CD4-positive, CD25-positive, alpha-beta regulatory T cell (primary cell): Measurements from ENCODE around the gene TTC8. TPM values are rescaled to one million over a fixed set of nuclear protein-coding genes. Genes with fewer than 3 reads are reported as not detected.
A peak's percentile ranks its signal among the peaks of the same experiment; 100 is the strongest.

Source experiments
- ATAC-seq, 2 donors: fragments of 150-1000 bp; cut with Tn5 transposase; one replicate each; pipeline ENCODE4 v1.10.0; 2021; ENCODE audit warnings: low read depth in 2 of 2, moderate number of reproducible peaks in 2 of 2, moderate library complexity in 1 of 2
- DNase-seq, 3 donors: peaks; one replicate each; pipeline versions ENCODE4 v3.0.0 to v3.0.0-alpha.2; 2012 to 2022; ENCODE audit warnings: mixed read lengths in 1 of 3
- H3K27ac ChIP-seq: one replicate; pipeline ENCODE4 v1.7.0; 2013; ENCODE audit warnings: mild to moderate bottlenecking, low read length; ENCODE audit not compliant: insufficient read depth, poor library complexity, severe bottlenecking
- H3K27me3 ChIP-seq: one replicate; pipeline ENCODE4 v1.7.0; 2013; ENCODE audit warnings: low read length; ENCODE audit not compliant: control insufficient read depth, insufficient read depth
- H3K36me3 ChIP-seq: one replicate; pipeline ENCODE4 v1.7.0; 2013; ENCODE audit warnings: mild to moderate bottlenecking, low read length, moderate library complexity; ENCODE audit not compliant: control insufficient read depth, insufficient read depth
- H3K4me1 ChIP-seq: 2 replicates; pipeline ENCODE4 v1.7.0; 2013; ENCODE audit warnings: mild to moderate bottlenecking, low read length; ENCODE audit not compliant: insufficient read depth, control insufficient read depth, poor library complexity, severe bottlenecking
- H3K4me3 ChIP-seq: one replicate; pipeline ENCODE4 v1.7.0; 2013; ENCODE audit warnings: low read depth, mild to moderate bottlenecking, low read length, moderate library complexity
- H3K9me3 ChIP-seq, 2 experiments: 1 replicate in 1 of 2; 2 replicates in 1 of 2; pipeline ENCODE4 v1.7.0; 2013; ENCODE audit warnings: low read length in 2 of 2, mild to moderate bottlenecking in 1 of 2, moderate library complexity in 1 of 2; ENCODE audit not compliant: control insufficient read depth in 2 of 2
- H3K27ac Mint-ChIP-seq, 3 donors: one replicate each; pipeline ENCODE4 v1.8.0; 2020 to 2022; ENCODE audit warnings: mild to moderate bottlenecking in 3 of 3, mixed read lengths in 3 of 3, moderate library complexity in 2 of 3
- H3K27me3 Mint-ChIP-seq: one replicate; pipeline ENCODE4 v1.8.0; 2022; ENCODE audit warnings: mild to moderate bottlenecking, mixed read lengths
- H3K36me3 Mint-ChIP-seq: one replicate; pipeline ENCODE4 v1.8.0; 2020; ENCODE audit warnings: mixed read lengths
- H3K4me1 Mint-ChIP-seq, 4 donors: one replicate each; pipeline ENCODE4 v1.8.0; 2020 to 2022; ENCODE audit warnings: mixed read lengths in 4 of 4, mild to moderate bottlenecking in 1 of 4
- H3K4me3 Mint-ChIP-seq, 4 donors: one replicate each; pipeline ENCODE4 v1.8.0; 2020 to 2022; ENCODE audit warnings: mild to moderate bottlenecking in 4 of 4, mixed read lengths in 4 of 4, moderate library complexity in 3 of 4
- H3K9me3 Mint-ChIP-seq, 7 donors: one replicate each; pipeline ENCODE4 v1.8.0; 2020 to 2022; ENCODE audit warnings: mixed read lengths in 7 of 7, mild to moderate bottlenecking in 3 of 7, moderate library complexity in 2 of 7
- polyA plus RNA-seq, 4 donors: library from polyadenylated mRNA; unstranded; fragments of 300-500 nt; fragmentation: Illumina TruSeq; gene quantifications; one replicate each; pipeline ENCODE4 v1.2.3, GENCODE V29; 2021
- total RNA-seq: library from RNA; stranded (reverse); gene quantifications from one replicate; pipeline ENCODE4 v1.2.3, GENCODE V29; 2022

Gene TTC8
- total and polyA plus RNA-seq, 5 donors from 2014 or later: 0.63 to 2.0 (median 0.79) TPM; not detected in 1

DNA sequence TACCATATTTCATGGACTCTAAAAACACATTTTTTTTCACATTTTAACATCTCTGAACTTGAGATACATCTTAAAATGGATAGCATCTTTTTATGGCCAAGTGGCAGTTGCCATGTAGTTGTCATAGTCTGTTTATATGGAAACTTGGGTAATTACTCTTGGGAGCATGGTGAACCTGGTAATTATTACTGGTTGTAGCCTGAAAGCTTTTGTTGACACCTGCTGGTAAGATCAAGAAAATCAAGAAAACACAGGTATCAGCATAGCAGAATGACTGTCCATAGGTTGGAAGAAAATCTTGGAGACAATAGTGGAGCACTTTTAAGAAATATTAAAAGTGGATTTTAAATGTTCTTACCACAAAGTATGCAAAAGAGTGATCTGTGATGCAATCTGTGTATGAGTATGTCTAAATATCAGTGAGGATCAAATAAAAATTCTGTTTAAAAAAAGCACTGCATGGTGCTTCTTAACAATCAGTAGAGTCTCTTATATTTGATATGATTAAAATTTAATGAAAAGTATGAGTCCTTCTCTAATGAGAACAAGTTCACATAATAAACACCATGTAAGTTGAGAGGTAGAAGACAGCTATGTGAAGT lies 44.2 kb downstream of the TTC8 start:
- Histone ChIP-seq H3K27ac (no peak overlapping the region), H3K4me3 (no peak overlapping the region), H3K27me3 (no peaks in the 10 kb centered on the region), H3K36me3 (no peaks in the 10 kb centered on the region), H3K9me3 (no peaks in the 10 kb centered on the region), H3K4me1 (no peaks in the 10 kb centered on the region)
- H3K27me3 Mint-ChIP-seq: peaks cover 6% of the 10 kb centered on the region
- ATAC-seq: no peak
- peak in 2 of 3 donors; percentile 8 to 23 for DNase-seq
- no peak overlapping the region for H3K27ac Mint-ChIP-seq
- H3K4me1 Mint-ChIP-seq: no peaks in the 10 kb centered on the region
- H3K36me3 Mint-ChIP-seq: no peaks in the 10 kb centered on the region
- no peak overlapping the region for H3K4me3 Mint-ChIP-seq
- peaks cover 0 to 2% (median 0%) of the 10 kb centered on the region in 7 donors for H3K9me3 Mint-ChIP-seq

DNA sequence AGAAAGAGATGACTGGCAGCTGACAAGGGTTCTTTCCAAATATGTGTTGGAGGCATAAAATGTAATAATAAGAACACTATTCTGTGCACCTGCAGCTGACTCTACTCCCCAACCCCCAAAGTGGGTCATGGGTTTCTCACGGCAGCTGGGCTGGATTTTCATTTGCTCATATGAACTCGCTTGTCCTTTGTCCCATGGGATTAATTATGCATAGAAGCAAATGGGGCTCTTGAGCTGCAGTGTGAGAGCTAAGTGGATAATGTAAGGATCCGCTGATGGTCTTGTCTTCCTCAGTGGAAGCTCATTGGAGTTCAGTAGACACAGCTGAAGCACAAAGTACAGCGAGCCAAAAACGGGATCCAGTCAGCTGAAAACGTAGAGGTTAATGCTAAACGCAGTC lies 46.3 kb downstream of the TTC8 start:
- Histone ChIP-seq H3K27ac (no peak overlapping the region), H3K9me3 (no peaks in the 10 kb centered on the region), H3K27me3 (no peaks in the 10 kb centered on the region), H3K36me3 (no peaks in the 10 kb centered on the region), H3K4me1 (no peaks in the 10 kb centered on the region), H3K4me3 (no peak overlapping the region)
- Mint-ChIP-seq H3K27ac (no peak overlapping the region), H3K36me3 (no peaks in the 10 kb centered on the region), H3K4me3 (no peak overlapping the region), H3K27me3 (peaks cover 6% of the 10 kb centered on the region), H3K9me3 (peaks cover 0 to 2% (median 0%) of the 10 kb centered on the region in 7 donors), H3K4me1 (no peaks in the 10 kb centered on the region)
- DNase-seq (no peak), ATAC-seq (no peak)

GRCh38 chr14:88871429-88871828 lies 47.0 kb downstream of the TTC8 start:
- no peaks in the 10 kb centered on the region for H3K4me1 ChIP-seq
- no peaks in the 10 kb centered on the region for H3K9me3 ChIP-seq
- H3K27me3 Mint-ChIP-seq: peaks cover 4% of the 10 kb centered on the region
- DNase-seq (no peak), ATAC-seq (no peak)
- no peak overlapping the region for H3K4me3 ChIP-seq
- no peak overlapping the region for H3K4me3 Mint-ChIP-seq
- H3K36me3 Mint-ChIP-seq: no peaks in the 10 kb centered on the region
- peaks cover 0 to 2% (median 0%) of the 10 kb centered on the region in 7 donors for H3K9me3 Mint-ChIP-seq
- H3K27ac Mint-ChIP-seq: no peak overlapping the region
- no peak overlapping the region for H3K27ac ChIP-seq
- no peaks in the 10 kb centered on the region for H3K36me3 ChIP-seq
- H3K4me1 Mint-ChIP-seq: no peaks in the 10 kb centered on the region
- no peaks in the 10 kb centered on the region for H3K27me3 ChIP-seq

DNA sequence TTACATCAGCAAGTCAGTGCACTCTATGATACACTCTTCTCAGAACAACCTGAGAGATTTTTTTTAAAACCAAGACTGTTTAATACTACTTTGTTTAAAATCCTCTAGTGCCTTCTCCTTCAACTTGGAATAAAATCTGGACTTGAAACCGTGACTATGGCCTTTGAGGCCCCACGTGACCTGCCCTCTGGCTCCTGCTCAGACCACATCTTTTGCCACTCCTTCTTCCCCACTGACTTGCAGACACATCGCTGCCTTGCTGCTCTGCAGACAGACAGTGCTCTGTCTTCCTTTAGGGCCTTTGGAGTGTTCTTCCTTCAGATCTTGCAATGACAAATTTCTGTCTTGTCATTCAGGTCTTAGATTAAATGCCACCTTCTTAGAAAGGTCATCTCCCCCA lies 48.5 kb downstream of the TTC8 start:
- ATAC-seq (no peak), DNase-seq (no peak)
- Mint-ChIP-seq H3K36me3 (no peaks in the 10 kb centered on the region), H3K27me3 (no peaks in the 10 kb centered on the region), H3K4me3 (no peak overlapping the region), H3K27ac (no peak overlapping the region), H3K4me1 (no peaks in the 10 kb centered on the region), H3K9me3 (peaks cover 0 to 2% (median 0%) of the 10 kb centered on the region in 7 donors)
- H3K27me3 ChIP-seq: no peaks in the 10 kb centered on the region
- H3K4me3 ChIP-seq: no peak overlapping the region
- H3K4me1 ChIP-seq: no peaks in the 10 kb centered on the region
- no peaks in the 10 kb centered on the region for H3K9me3 ChIP-seq
- H3K36me3 ChIP-seq: no peaks in the 10 kb centered on the region
- H3K27ac ChIP-seq: no peak overlapping the region

- Mint-ChIP-seq H3K36me3 (peaks cover 4% of the 10 kb centered on the region), H3K27me3 (no peaks in the 10 kb centered on the region), H3K4me3 (no peak overlapping the region), H3K4me1 (no peaks in the 10 kb centered on the region), H3K9me3 (peaks cover 0 to 13% (median 8%) of the 10 kb centered on the region in 7 donors), H3K27ac (no peak overlapping the region)
- H3K9me3 ChIP-seq: peaks cover 0 to 10% of the 10 kb centered on the region in 2 experiments
- H3K4me1 ChIP-seq: no peaks in the 10 kb centered on the region
- no peak overlapping the region for H3K27ac ChIP-seq
- no peaks in the 10 kb centered on the region for H3K27me3 ChIP-seq
- ATAC-seq (no peak), DNase-seq (no peak)
- no peak overlapping the region for H3K4me3 ChIP-seq
- no peaks in the 10 kb centered on the region for H3K36me3 ChIP-seq
Observed at GRCh38 chr14:88877192-88877591, 52.7 kb downstream of the TTC8 start.

- Histone ChIP-seq H3K27me3 (no peaks in the 10 kb centered on the region), H3K36me3 (no peaks in the 10 kb centered on the region), H3K9me3 (peaks cover 0 to 16% of the 10 kb centered on the region in 2 experiments), H3K4me3 (no peak overlapping the region), H3K4me1 (no peaks in the 10 kb centered on the region), H3K27ac (no peak overlapping the region)
- peaks cover 4% of the 10 kb centered on the region for H3K36me3 Mint-ChIP-seq
- ATAC-seq (no peak), DNase-seq (no peak)
- peaks cover 0 to 27% (median 8%) of the 10 kb centered on the region in 7 donors for H3K9me3 Mint-ChIP-seq
- H3K27me3 Mint-ChIP-seq: peaks cover 4% of the 10 kb centered on the region
- H3K4me1 Mint-ChIP-seq: no peaks in the 10 kb centered on the region
- no peak overlapping the region for H3K27ac Mint-ChIP-seq
- H3K4me3 Mint-ChIP-seq: no peak overlapping the region
Observed at GRCh38 chr14:88879022-88879421, 54.6 kb downstream of the TTC8 start.

DNA sequence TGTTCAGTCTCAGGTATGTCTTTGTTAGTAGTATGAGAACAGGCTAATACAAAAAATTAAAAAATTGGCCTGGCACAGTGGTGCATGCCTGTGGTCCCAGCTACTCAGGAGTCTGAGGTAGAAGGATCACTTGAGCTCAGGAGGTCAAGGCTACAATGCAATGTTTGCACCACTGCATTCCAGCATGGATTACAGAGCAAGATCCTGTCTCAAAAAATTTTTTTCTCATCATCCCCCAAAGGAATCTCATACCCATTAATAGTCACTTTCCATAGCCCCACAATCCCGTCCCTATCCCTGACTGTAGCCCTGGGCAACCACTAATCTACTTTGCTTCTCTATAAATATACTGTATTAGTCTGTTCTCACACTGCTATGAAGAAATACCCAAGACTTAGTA lies 57.8 kb downstream of the TTC8 start:
- Mint-ChIP-seq H3K9me3 (peaks cover 0 to 34% (median 8%) of the 10 kb centered on the region in 7 donors), H3K27ac (no peak overlapping the region), H3K36me3 (peaks cover 4% of the 10 kb centered on the region), H3K4me3 (no peak overlapping the region), H3K27me3 (peaks cover 17% of the 10 kb centered on the region), H3K4me1 (no peaks in the 10 kb centered on the region)
- no peak overlapping the region for H3K4me3 ChIP-seq
- DNase-seq: no peak
- H3K27me3 ChIP-seq: no peaks in the 10 kb centered on the region
- no peak overlapping the region for H3K27ac ChIP-seq
- ATAC-seq: no peak
- H3K9me3 ChIP-seq: peaks cover 0 to 16% of the 10 kb centered on the region in 2 experiments
- H3K4me1 ChIP-seq: no peaks in the 10 kb centered on the region
- H3K36me3 ChIP-seq: no peaks in the 10 kb centered on the region

DNA sequence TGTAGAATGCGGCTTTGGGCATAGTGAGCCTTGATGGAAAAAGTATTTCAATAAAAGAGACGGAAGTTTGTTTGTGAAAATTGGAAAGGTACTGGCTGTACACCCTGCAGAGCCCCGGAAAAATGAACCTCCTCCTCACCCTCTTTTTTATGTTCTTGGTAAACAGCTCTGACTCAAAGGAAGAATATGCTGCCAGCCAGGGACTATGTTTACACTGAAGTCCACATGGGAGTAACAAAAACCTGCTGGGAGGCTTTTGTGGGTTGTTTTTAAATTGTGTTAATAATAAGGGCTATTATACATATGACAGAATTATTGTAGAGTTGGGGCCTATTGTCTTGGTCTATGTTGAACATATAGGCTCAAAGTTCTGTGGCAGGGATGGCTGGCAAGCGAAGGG lies 70.7 kb downstream of the TTC8 start:
- ATAC-seq (no peak), DNase-seq (no peak)
- Histone ChIP-seq H3K4me3 (no peak overlapping the region), H3K9me3 (no peaks in the 10 kb centered on the region), H3K36me3 (no peaks in the 10 kb centered on the region), H3K27me3 (peaks cover 5% of the 10 kb centered on the region), H3K27ac (no peak overlapping the region), H3K4me1 (no peaks in the 10 kb centered on the region)
- H3K4me3 Mint-ChIP-seq: no peak overlapping the region
- H3K9me3 Mint-ChIP-seq: no peaks in the 10 kb centered on the region
- H3K36me3 Mint-ChIP-seq: no peaks in the 10 kb centered on the region
- no peak overlapping the region for H3K27ac Mint-ChIP-seq
- peaks cover 10% of the 10 kb centered on the region for H3K27me3 Mint-ChIP-seq
- no peaks in the 10 kb centered on the region for H3K4me1 Mint-ChIP-seq
